IPS DF 6.9 (cell line): ENCODE data around the gene RNF208.
A peak's percentile ranks its signal among the peaks of the same experiment; 100 is the strongest.
"Not testable (repeated sequence)": the region's sequence is repeated elsewhere in the genome, so short reads cannot be mapped to it uniquely, and the experiment has no call there.

ENCODE experiments used
- DNase-seq: peaks from one replicate; pipeline ENCODE4 v3.0.0-alpha.2; 2013; ENCODE audit warnings: low read depth, low spot score
- H3K27ac ChIP-seq: one replicate; pipeline ENCODE4 v1.5.1; 2013; ENCODE audit warnings: low read length, control low read depth
- H3K27me3 ChIP-seq: 2 replicates; pipeline ENCODE4 v1.6.1; 2013; ENCODE audit warnings: mild to moderate bottlenecking, low read length; ENCODE audit not compliant: control insufficient read depth, insufficient read depth
- H3K36me3 ChIP-seq: 2 replicates; pipeline ENCODE4 v1.6.1; 2013; ENCODE audit warnings: low read length; ENCODE audit not compliant: control insufficient read depth, insufficient read depth
- H3K4me1 ChIP-seq: 2 replicates; pipeline ENCODE4 v1.6.1; 2013; ENCODE audit warnings: low read length; ENCODE audit not compliant: control insufficient read depth, insufficient read depth
- H3K4me3 ChIP-seq: 2 replicates; pipeline ENCODE4 v1.5.1; 2013; ENCODE audit warnings: mild to moderate bottlenecking, low read length
- H3K9me3 ChIP-seq: 2 replicates; pipeline ENCODE4 v1.6.1; 2013; ENCODE audit warnings: low read length, inconsistent platforms; ENCODE audit not compliant: control insufficient read depth, insufficient read depth
- WGBS: extraction: QIAGEN DNeasy Blood & Tissue Kit; methylation state at CpG from one replicate; pipeline ENCODE4 v1.1.7; 2013; ENCODE audit warnings: mixed read lengths, missing lambda C conversion rate; ENCODE audit not compliant: insufficient read length, insufficient coverage; 5-methylcytosine and 5-hydroxymethylcytosine counted together

RNF208 gene

GRCh38 chr9:137264067-137264466 lies 42.0 kb upstream of the RNF208 start:
- Histone ChIP-seq H3K36me3 (peaks cover 29% of the 10 kb centered on the region), H3K27ac (no peak overlapping the region), H3K9me3 (no peaks in the 10 kb centered on the region), H3K27me3 (no peaks in the 10 kb centered on the region), H3K4me3 (no peak overlapping the region), H3K4me1 (no peaks in the 10 kb centered on the region; the same call in 1 of the 2 replicates)
- no CpG with 5 or more reads among the region's 22 CpGs for WGBS
- DNase-seq = no peak

GRCh38 chr9:137263506-137263905 lies 41.5 kb upstream of the RNF208 start:
- H3K27ac ChIP-seq = no peak overlapping the region
- no peaks in the 10 kb centered on the region for H3K27me3 ChIP-seq
- no peaks in the 10 kb centered on the region; the same call in 1 of the 2 replicates for H3K4me1 ChIP-seq
- H3K4me3 ChIP-seq = no peak overlapping the region
- DNase-seq = no peak
- WGBS = no CpG with 5 or more reads among the region's 10 CpGs
- no peaks in the 10 kb centered on the region for H3K9me3 ChIP-seq
- peaks cover 27% of the 10 kb centered on the region for H3K36me3 ChIP-seq

- no peaks in the 10 kb centered on the region for H3K27me3 ChIP-seq
- H3K4me1 ChIP-seq = no peaks in the 10 kb centered on the region; the same call in 1 of the 2 replicates
- no peak overlapping the region for H3K4me3 ChIP-seq
- no peak for DNase-seq
- peaks cover 27% of the 10 kb centered on the region for H3K36me3 ChIP-seq
- no peaks in the 10 kb centered on the region for H3K9me3 ChIP-seq
- no CpG with 5 or more reads among the region's 24 CpGs for WGBS
- H3K27ac ChIP-seq = no peak overlapping the region
Observed at GRCh38 chr9:137262909-137263285, 40.9 kb upstream of the RNF208 start.

- H3K36me3 ChIP-seq = peaks cover 26% of the 10 kb centered on the region
- not testable (repeated sequence) for DNase-seq, H3K4me1 ChIP-seq, H3K9me3 ChIP-seq, H3K4me3 ChIP-seq, H3K27me3 ChIP-seq, H3K27ac ChIP-seq
- WGBS = no CpG with 5 or more reads among the region's 15 CpGs
Observed at GRCh38 chr9:137262173-137262908, 40.3 kb upstream of the RNF208 start.

GRCh38 chr9:137256856-137257255 lies 34.8 kb upstream of the RNF208 start:
- WGBS = no CpG with 5 or more reads among the region's 15 CpGs
- no peak for DNase-seq
- H3K9me3 ChIP-seq = no peaks in the 10 kb centered on the region
- H3K27me3 ChIP-seq = no peaks in the 10 kb centered on the region
- no peak overlapping the region for H3K27ac ChIP-seq
- H3K4me1 ChIP-seq = peaks cover 4% of the 10 kb centered on the region
- H3K4me3 ChIP-seq = no peak overlapping the region
- H3K36me3 ChIP-seq = peaks cover 7% of the 10 kb centered on the region

GRCh38 chr9:137256362-137256761 lies 34.3 kb upstream of the RNF208 start:
- Histone ChIP-seq H3K27me3 (no peaks in the 10 kb centered on the region), H3K9me3 (no peaks in the 10 kb centered on the region), H3K4me3 (no peak overlapping the region), H3K36me3 (peaks cover 7% of the 10 kb centered on the region), H3K27ac (no peak overlapping the region), H3K4me1 (peaks cover 4% of the 10 kb centered on the region)
- DNase-seq = no peak
- no CpG with 5 or more reads among the region's 15 CpGs for WGBS

- peaks cover 5% of the 10 kb centered on the region for H3K4me1 ChIP-seq
- peaks cover 7% of the 10 kb centered on the region for H3K36me3 ChIP-seq
- no peaks in the 10 kb centered on the region for H3K9me3 ChIP-seq
- no CpG with 5 or more reads among the region's 51 CpGs for WGBS
- H3K4me3 ChIP-seq = peak overlapping the region; percentile 58
- H3K27ac ChIP-seq = no peak overlapping the region
- DNase-seq = no peak
- no peaks in the 10 kb centered on the region for H3K27me3 ChIP-seq
Observed at GRCh38 chr9:137255448-137256114, 33.5 kb upstream of the RNF208 start.

- peaks cover 7% of the 10 kb centered on the region for H3K4me1 ChIP-seq
Observed at GRCh38 chr9:137254624-137255447, 32.8 kb upstream of the RNF208 start, which contains the start of gene NELFB. Gene NELFB, plus strand, starts transcription at chr9:137255327.

GRCh38 chr9:137253717-137254623 lies 31.9 kb upstream of the RNF208 start:
- H3K27ac ChIP-seq = no peak overlapping the region
- peak overlapping the region; percentile 58; the same call in 1 of the 2 replicates for H3K4me3 ChIP-seq
- peaks cover 7% of the 10 kb centered on the region for H3K4me1 ChIP-seq
- H3K36me3 ChIP-seq = peaks cover 4% of the 10 kb centered on the region
- H3K9me3 ChIP-seq = no peaks in the 10 kb centered on the region
- no peak for DNase-seq
- H3K27me3 ChIP-seq = no peaks in the 10 kb centered on the region
- WGBS = no CpG with 5 or more reads among the region's 21 CpGs

More at GRCh38 chr9:137254624-137255447, 32.8 kb upstream of the RNF208 start, which contains the start of gene NELFB:
- Histone ChIP-seq H3K9me3 (no peaks in the 10 kb centered on the region), H3K27me3 (no peaks in the 10 kb centered on the region), H3K27ac (no peak within 1 kb of the TSS), H3K36me3 (peaks cover 7% of the 10 kb centered on the region), H3K4me3 (peak within 1 kb of the TSS; percentile 58)
- no peak for DNase-seq
- no CpG with 5 or more reads among the region's 105 CpGs for WGBS
